ENCODE results near the gene ARHGEF2. TPM values are rescaled to one million over a fixed set of nuclear protein-coding genes. Genes with fewer than 3 reads are reported as not detected.
A peak's percentile ranks its signal among the peaks of the same experiment; 100 is the strongest.

The ARHGEF2 gene
- total RNA-seq, 1 donor from 2014 or later, result 80.6 TPM

DNA sequence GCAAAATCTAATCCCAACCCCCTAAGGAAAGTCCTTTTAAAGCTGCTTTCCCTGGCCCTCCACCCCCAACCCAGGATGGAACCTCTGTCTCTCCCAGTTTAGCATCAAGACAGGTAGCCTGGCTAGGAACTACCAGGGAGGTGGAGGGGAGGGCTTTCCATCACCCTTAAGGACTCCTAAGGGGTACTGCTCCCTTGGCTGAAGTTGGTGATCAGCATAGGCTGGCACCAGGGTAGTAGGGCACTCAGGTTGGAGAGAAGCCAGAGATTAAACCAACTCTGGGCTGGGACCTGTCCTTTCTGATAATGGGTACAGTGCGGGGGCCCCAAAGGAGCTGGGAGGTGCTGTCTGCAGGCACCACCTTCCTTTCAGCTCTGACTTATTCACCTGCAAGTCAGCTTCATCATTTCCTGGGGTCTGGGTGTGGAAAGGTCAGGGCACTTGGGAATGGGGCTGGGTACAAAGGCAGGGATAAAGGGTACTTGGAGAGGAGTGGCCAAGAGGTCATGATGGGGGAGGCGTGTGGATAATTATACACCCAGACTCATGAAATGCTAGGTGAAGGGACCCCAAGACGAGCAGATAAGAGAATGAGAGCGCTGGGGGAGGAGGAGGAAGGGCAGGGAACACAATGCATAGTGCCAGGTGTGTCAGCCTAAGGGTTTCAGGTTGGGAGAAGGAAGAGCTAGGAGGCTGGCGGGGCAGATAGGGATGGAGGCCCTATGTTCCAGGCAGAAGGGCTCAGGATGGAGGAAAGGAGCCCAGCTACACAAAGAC, 1.2 kb downstream of the ARHGEF2 start:
- Mint-ChIP-seq H3K4me3 (peak overlapping the region; percentile 91), H3K9me3 (no peaks in the 10 kb centered on the region), H3K27ac (peak overlapping the region; percentile 90), H3K27me3 (no peaks in the 10 kb centered on the region), H3K4me1 (ENCODE audit: unreplicated experiment) (peaks cover 64% of the 10 kb centered on the region), H3K36me3 (no peaks in the 10 kb centered on the region)
- no peak for DNase-seq (ENCODE audit: extremely low spot score, unreplicated experiment)
- TF ChIP-seq, protein P1, sequence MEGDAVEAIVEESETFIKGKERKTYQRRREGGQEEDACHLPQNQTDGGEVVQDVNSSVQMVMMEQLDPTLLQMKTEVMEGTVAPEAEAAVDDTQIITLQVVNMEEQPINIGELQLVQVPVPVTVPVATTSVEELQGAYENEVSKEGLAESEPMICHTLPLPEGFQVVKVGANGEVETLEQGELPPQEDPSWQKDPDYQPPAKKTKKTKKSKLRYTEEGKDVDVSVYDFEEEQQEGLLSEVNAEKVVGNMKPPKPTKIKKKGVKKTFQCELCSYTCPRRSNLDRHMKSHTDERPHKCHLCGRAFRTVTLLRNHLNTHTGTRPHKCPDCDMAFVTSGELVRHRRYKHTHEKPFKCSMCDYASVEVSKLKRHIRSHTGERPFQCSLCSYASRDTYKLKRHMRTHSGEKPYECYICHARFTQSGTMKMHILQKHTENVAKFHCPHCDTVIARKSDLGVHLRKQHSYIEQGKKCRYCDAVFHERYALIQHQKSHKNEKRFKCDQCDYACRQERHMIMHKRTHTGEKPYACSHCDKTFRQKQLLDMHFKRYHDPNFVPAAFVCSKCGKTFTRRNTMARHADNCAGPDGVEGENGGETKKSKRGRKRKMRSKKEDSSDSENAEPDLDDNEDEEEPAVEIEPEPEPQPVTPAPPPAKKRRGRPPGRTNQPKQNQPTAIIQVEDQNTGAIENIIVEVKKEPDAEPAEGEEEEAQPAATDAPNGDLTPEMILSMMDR (conservative IDR thresholded peaks at IDR 0.05), result no peak

DNA sequence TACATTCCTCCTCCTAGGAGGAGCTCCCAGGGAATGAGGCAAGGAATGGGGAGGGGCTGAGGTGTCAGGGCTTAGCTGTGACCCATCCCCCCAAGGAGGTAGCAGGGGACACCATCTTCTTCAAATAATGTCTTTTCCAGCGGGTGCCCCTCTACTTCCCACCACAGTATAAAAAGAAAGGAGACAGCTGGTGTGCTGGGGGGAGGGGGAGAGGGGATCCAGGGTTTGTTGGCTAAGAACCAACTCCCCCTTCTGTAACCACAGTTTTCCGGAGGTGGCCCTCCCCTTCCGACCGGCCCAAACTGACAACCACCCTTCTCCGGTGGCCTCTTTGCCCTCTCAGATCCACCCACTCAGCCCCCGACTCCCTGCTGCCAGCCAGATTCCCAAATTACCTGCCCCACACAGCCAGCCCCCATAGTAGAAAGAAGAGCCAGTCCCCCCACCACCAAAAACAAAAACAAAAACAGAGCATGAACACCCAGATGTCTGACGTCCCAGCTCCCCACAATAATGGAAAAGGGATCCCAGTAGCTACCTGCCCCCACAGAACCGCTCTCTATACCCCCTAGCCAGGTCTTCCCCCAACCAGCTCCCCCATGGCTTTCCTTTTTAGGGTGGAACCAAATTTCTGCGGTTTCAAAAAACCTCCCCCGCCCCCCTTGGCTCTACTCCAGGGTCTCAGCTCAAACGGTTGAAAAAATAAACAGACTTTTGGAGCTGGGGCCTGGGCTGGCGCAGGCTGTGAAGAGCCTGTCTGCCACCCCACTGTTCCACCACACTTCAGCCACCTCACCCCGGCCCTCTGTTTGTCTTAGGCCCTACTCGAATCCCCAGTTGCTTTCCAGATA, 2.1 kb downstream of the ARHGEF2 start:
- Mint-ChIP-seq H3K27me3 (no peaks in the 10 kb centered on the region), H3K4me3 (peak overlapping the region; percentile 91), H3K27ac (peak overlapping the region; percentile 90), H3K36me3 (no peaks in the 10 kb centered on the region), H3K9me3 (no peaks in the 10 kb centered on the region), H3K4me1 (ENCODE audit: unreplicated experiment) (peaks cover 64% of the 10 kb centered on the region)
- TF ChIP-seq, protein P1 (conservative IDR thresholded peaks at IDR 0.05), result no peak
- no peak for DNase-seq (ENCODE audit: extremely low spot score, unreplicated experiment)

DNA sequence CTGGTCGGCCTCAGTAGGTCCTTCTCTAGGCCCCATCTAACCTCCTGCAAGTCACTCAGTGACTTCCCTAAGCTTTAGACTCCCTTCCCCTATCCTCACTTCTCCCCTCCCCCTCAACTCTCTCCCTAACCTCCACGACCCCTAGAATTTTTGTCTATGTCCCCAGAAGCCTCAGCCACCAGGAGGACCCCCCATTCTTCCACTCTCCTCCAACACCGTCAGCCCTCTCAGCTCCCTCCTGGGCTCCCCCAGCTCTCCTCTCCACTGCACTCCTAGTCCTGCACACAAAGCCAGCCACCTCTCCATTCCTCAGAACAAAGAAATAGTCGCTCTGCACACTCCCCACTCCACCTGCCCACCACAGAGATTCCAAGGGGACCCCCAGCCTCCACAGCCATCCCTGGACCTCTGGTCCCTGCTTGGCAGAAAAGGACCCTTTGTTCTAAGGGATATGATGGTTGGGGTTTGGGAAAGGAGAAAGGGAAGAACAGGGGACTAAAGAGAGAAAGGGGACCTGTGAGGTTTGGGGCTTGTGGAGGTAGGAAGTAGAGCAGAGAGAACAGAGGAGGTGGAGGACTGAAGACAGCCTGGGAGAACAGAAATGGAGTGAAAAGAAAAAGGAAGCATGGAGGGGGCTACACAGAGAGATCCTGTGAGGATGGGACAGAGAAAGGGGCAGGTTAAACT, 2.8 kb downstream of the ARHGEF2 start:
- no peaks in the 10 kb centered on the region for H3K36me3 Mint-ChIP-seq
- H3K27me3 Mint-ChIP-seq, result no peaks in the 10 kb centered on the region
- no peak for DNase-seq (ENCODE audit: extremely low spot score, unreplicated experiment)
- H3K4me3 Mint-ChIP-seq, result peak overlapping the region; percentile 91
- no peaks in the 10 kb centered on the region for H3K9me3 Mint-ChIP-seq
- TF ChIP-seq, protein P1 (conservative IDR thresholded peaks at IDR 0.05), result no peak
- H3K27ac Mint-ChIP-seq, result peak overlapping the region; percentile 90
- peaks cover 64% of the 10 kb centered on the region for H3K4me1 Mint-ChIP-seq (ENCODE audit: unreplicated experiment)

DNA sequence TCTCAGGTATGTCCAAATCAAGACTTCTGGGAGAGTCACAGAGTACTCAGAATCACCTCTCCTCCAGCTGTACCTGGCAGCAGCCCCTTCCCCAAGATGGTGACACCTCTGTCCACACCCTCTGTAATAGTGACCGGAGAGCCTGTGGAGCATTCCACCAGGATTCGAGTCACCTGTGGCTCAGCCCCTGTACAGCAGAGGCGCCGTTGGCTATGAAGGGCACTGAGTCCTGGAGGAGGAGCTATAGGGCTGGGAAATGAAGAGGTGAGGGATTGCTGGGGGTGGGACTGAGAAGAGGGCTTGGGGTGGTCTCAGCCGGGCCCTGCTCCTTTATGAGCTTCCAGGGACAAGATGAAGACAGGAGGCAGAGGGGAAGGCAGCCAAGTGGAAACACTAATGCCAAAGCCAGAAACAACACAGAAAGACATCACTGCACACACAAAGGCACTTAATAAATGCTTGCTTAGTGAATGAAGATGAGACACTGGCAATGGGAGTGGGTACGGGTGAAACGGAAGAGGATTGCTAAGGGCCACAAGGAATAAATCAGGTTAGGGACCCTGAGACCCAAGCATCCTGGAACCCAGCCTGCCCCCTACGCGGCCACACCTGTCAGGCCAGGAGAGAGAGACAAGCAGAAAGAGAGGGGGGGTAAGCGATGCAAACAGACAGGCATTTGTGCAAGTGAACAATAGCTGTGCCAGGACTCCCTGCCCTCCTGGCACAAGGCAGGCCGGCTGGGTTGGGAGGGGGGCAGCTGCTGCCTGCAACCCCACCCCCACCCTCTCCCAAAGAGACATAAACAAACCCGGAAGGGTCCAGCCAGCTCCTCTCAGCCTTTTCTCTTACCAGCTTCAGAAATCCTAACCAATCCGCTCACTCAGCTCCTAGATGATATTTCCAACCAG, 3.9 kb downstream of the ARHGEF2 start:
- TF ChIP-seq, protein P1 (conservative IDR thresholded peaks at IDR 0.05), result no peak
- Mint-ChIP-seq H3K27me3 (no peaks in the 10 kb centered on the region), H3K4me3 (peak overlapping the region; percentile 91), H3K27ac (peak overlapping the region; percentile 90), H3K9me3 (no peaks in the 10 kb centered on the region), H3K4me1 (ENCODE audit: unreplicated experiment) (peaks cover 67% of the 10 kb centered on the region), H3K36me3 (no peaks in the 10 kb centered on the region)
- DNase-seq (ENCODE audit: extremely low spot score, unreplicated experiment), result no peak

DNA sequence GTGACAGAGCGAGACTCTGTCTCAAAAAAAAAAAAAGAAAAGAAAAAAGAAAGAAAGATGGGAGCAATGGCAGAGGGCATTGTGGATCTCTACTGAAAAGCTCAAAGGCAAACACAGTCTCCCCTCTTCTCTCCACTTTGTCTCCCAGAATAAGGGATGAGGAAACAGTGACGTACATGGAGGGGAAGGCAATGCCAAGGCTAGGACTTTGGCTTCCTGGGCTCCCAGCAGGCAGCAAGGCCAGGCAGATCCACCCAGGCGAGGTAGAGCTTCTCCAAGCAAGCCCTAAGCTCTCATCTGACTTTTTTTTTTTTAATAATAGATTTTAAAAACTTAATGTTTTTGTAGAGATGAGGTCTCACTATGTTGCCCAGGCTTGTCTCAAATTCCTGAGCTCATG, 4.6 kb downstream of the ARHGEF2 start:
- TF ChIP-seq, protein P1 (conservative IDR thresholded peaks at IDR 0.05), result no peak
- H3K4me3 Mint-ChIP-seq, result no peak overlapping the region
- no peak for DNase-seq (ENCODE audit: extremely low spot score, unreplicated experiment)
- H3K9me3 Mint-ChIP-seq, result no peaks in the 10 kb centered on the region
- no peaks in the 10 kb centered on the region for H3K36me3 Mint-ChIP-seq
- H3K27ac Mint-ChIP-seq, result no peak overlapping the region
- peaks cover 69% of the 10 kb centered on the region for H3K4me1 Mint-ChIP-seq (ENCODE audit: unreplicated experiment)
- H3K27me3 Mint-ChIP-seq, result no peaks in the 10 kb centered on the region
